ENCODE results near the gene DNAH7.

DNA sequence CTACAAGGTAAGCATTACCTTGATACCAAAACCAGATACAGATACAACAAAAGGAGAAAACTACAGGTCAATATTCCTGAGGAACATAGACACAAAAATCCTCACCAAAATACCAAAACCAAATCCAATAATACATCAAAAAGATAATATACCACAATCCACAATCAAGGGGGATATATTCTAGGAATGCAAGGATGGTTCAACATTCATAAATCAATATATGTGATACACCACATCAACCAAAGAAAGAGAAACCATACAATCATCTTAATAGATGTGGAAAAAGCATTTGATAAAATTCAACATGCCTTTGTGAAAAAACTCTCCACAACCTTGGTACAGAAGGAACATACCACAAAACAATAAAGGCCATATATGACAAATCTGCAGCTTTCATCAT, 28.4 kb downstream of the DNAH7 start:
- TF ChIP-seq POLR2A (IDR thresholded peaks at IDR 0.05), result no peak
- TF ChIP-seq, protein P1, sequence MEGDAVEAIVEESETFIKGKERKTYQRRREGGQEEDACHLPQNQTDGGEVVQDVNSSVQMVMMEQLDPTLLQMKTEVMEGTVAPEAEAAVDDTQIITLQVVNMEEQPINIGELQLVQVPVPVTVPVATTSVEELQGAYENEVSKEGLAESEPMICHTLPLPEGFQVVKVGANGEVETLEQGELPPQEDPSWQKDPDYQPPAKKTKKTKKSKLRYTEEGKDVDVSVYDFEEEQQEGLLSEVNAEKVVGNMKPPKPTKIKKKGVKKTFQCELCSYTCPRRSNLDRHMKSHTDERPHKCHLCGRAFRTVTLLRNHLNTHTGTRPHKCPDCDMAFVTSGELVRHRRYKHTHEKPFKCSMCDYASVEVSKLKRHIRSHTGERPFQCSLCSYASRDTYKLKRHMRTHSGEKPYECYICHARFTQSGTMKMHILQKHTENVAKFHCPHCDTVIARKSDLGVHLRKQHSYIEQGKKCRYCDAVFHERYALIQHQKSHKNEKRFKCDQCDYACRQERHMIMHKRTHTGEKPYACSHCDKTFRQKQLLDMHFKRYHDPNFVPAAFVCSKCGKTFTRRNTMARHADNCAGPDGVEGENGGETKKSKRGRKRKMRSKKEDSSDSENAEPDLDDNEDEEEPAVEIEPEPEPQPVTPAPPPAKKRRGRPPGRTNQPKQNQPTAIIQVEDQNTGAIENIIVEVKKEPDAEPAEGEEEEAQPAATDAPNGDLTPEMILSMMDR (IDR thresholded peaks at IDR 0.05), result no peak
- TF ChIP-seq EP300 (IDR thresholded peaks at IDR 0.05), result no peak

Measured in ovary (tissue), 3 donors.